H1 (cell line): ENCODE results near the gene ASIC2. TPM values are rescaled to one million over a fixed set of nuclear protein-coding genes. Genes with fewer than 3 reads are reported as not detected.

Experiments
- CTCF ChIA-PET: fragments of 300-600 bp; sonication (Branson Sonifier 250); formaldehyde crosslinking; loops from one replicate; lab custom pipeline; 2021; ENCODE audit not compliant: partially characterized antibody; lab: Charles Lee
- POLR2A ChIA-PET: fragments of 300-600 bp; sonication (Branson Sonifier 250); formaldehyde crosslinking; loops from one replicate; lab custom pipeline; 2021; ENCODE audit warnings: inconsistent platforms; ENCODE audit not compliant: partially characterized antibody; lab: Charles Lee
- DNase-seq, 2 experiments: peaks; one replicate each; pipeline versions ENCODE4 v3.0.0 to v3.0.0-alpha.2; 2010 to 2022; ENCODE audit warnings: low spot score in 2 of 2, low read depth in 1 of 2, mixed read lengths in 1 of 2
- FAIRE-seq: peaks from 2 replicates; lab custom pipeline; 2011; peaks lifted over from hg19 to GRCh38; lab: Jason Lieb, UNC
- H2AFZ ChIP-seq: 2 replicates; pipeline ENCODE4 v1.8.1; 2012; ENCODE audit warnings: low read length, inconsistent platforms
- H2AK5ac ChIP-seq: 2 replicates; pipeline ENCODE4 v1.6.1; 2013; ENCODE audit warnings: low read depth, low read length
- H2BK120ac ChIP-seq: replicated peaks from 2 replicates; pipeline ENCODE3; 2013; ENCODE audit warnings: low read depth, low read length, inconsistent platforms
- H2BK12ac ChIP-seq: 2 replicates; pipeline ENCODE4 v1.6.1; 2013; ENCODE audit warnings: low read depth, low read length
- H2BK15ac ChIP-seq: 2 replicates; pipeline ENCODE4 v1.6.1; 2013; ENCODE audit warnings: low read length
- H2BK20ac ChIP-seq: 2 replicates; pipeline ENCODE4 v1.6.1; 2013; ENCODE audit warnings: low read length
- H2BK5ac ChIP-seq: 2 replicates; pipeline ENCODE4 v1.6.1; 2013; ENCODE audit warnings: low read depth, low read length
- H3K14ac ChIP-seq: 2 replicates; pipeline ENCODE4 v1.6.1; 2013; ENCODE audit warnings: inconsistent platforms; ENCODE audit not compliant: insufficient read length
- H3K18ac ChIP-seq: 2 replicates; pipeline ENCODE4 v1.6.1; 2013; ENCODE audit warnings: low read length; ENCODE audit errors: extremely low read depth
- H3K23ac ChIP-seq: 2 replicates; pipeline ENCODE4 v1.6.1; 2013; ENCODE audit warnings: inconsistent platforms; ENCODE audit not compliant: insufficient read length
- H3K23me2 ChIP-seq: 2 replicates; pipeline ENCODE4 v1.6.1; 2013; ENCODE audit warnings: low read depth, low read length
- H3K27ac ChIP-seq: 2 replicates; pipeline ENCODE4 v1.6.1; 2011; ENCODE audit warnings: low read depth, low read length, inconsistent platforms
- H3K27me3 ChIP-seq, 4 experiments: replicated peaks in 1 of 4; 1 replicate in 1 of 4; 2 replicates in 3 of 4; pipeline versions ENCODE4 v1.6.1 to v1.8.1; 2011 to 2013; ENCODE audit warnings: low read length in 3 of 4, mild to moderate bottlenecking in 3 of 4, inconsistent platforms in 2 of 4, mixed read lengths in 2 of 4, moderate library complexity in 1 of 4; ENCODE audit not compliant: control insufficient read depth in 3 of 4, insufficient read depth in 3 of 4; ENCODE audit errors: extremely low read depth in 1 of 4
- H3K36me3 ChIP-seq, 4 experiments: 2 replicates each; pipeline versions ENCODE4 v1.6.1 to v1.8.1; 2011 to 2013; ENCODE audit warnings: mild to moderate bottlenecking in 4 of 4, low read length in 3 of 4, moderate library complexity in 2 of 4, control low read depth in 1 of 4, inconsistent platforms in 1 of 4; ENCODE audit not compliant: insufficient read depth in 4 of 4, control insufficient read depth in 2 of 4
- H3K4ac ChIP-seq: replicated peaks from 2 replicates; pipeline ENCODE3; 2013; ENCODE audit warnings: low read length, low read depth, mixed read lengths, inconsistent platforms; ENCODE audit not compliant: insufficient read length
- H3K4me1 ChIP-seq, 4 experiments: replicated peaks in 1 of 4; 1 replicate in 1 of 4; 2 replicates in 3 of 4; pipeline versions ENCODE4 v1.6.1 to v1.8.1; 2011 to 2013; ENCODE audit warnings: low read length in 3 of 4, inconsistent platforms in 2 of 4, mixed read lengths in 1 of 4; ENCODE audit not compliant: insufficient read depth in 4 of 4, control insufficient read depth in 3 of 4
- H3K4me2 ChIP-seq, 2 experiments: 2 replicates each; pipeline versions ENCODE4 v1.6.1 to v1.8.1; 2011 to 2013; ENCODE audit warnings: low read depth in 2 of 2, low read length in 2 of 2, control low read depth in 1 of 2, inconsistent platforms in 1 of 2, mild to moderate bottlenecking in 1 of 2; ENCODE audit not compliant: insufficient read depth in 1 of 2
- H3K4me3 ChIP-seq, 4 experiments: fragments of 200-600, 300-600 bp in 1 of 4; sonication (generic), shearing (Covaris generic), sonication (Bioruptor Twin) in 1 of 4; 2 replicates each; pipeline versions ENCODE4 v1.5.1 to v1.8.1; 2011 to 2016; ENCODE audit warnings: low read length in 4 of 4, low read depth in 3 of 4, control low read depth in 2 of 4, inconsistent platforms in 2 of 4, mild to moderate bottlenecking in 2 of 4, mixed read lengths in 1 of 4, moderate library complexity in 1 of 4; ENCODE audit not compliant: insufficient read depth in 2 of 4; ENCODE audit errors: extremely low read depth in 1 of 4
- H3K56ac ChIP-seq: replicated peaks from 2 replicates; pipeline ENCODE3; 2013; ENCODE audit warnings: low read depth, mild to moderate bottlenecking, mixed read lengths, low read length, inconsistent platforms; ENCODE audit not compliant: insufficient read length
- H3K79me1 ChIP-seq: 2 replicates; pipeline ENCODE4 v1.6.1; 2013; ENCODE audit warnings: low read depth, low read length, control low read depth
- H3K79me2 ChIP-seq, 2 experiments: 2 replicates each; pipeline versions ENCODE4 v1.6.1 to v1.8.1; 2012 to 2013; ENCODE audit warnings: low read length in 2 of 2, mild to moderate bottlenecking in 2 of 2, inconsistent platforms in 1 of 2; ENCODE audit not compliant: insufficient read depth in 2 of 2, control insufficient read depth in 1 of 2
- H3K9ac ChIP-seq, 4 experiments: replicated peaks in 1 of 4; 1 replicate in 1 of 4; 2 replicates in 3 of 4; pipeline versions ENCODE4 v1.6.1 to v1.8.1; 2011 to 2013; ENCODE audit warnings: low read depth in 3 of 4, low read length in 3 of 4, control low read depth in 2 of 4, mild to moderate bottlenecking in 2 of 4, moderate library complexity in 2 of 4, inconsistent platforms in 1 of 4; ENCODE audit errors: extremely low read depth in 1 of 4
- H3K9me3 ChIP-seq, 2 experiments: 2 replicates each; pipeline versions ENCODE4 v1.6.1 to v1.8.1; 2012 to 2013; ENCODE audit warnings: mild to moderate bottlenecking in 2 of 2, moderate library complexity in 2 of 2, control low read depth in 1 of 2, inconsistent platforms in 1 of 2, low read depth in 1 of 2, low read length in 1 of 2, mixed read lengths in 1 of 2; ENCODE audit not compliant: insufficient read depth in 2 of 2
- H4K20me1 ChIP-seq, 2 experiments: replicated peaks in 1 of 2; 2 replicates each; pipeline versions ENCODE3 to v1.8.1; 2011 to 2013; ENCODE audit warnings: inconsistent platforms in 2 of 2, low read length in 2 of 2, mild to moderate bottlenecking in 1 of 2; ENCODE audit not compliant: insufficient read depth in 2 of 2, control insufficient read depth in 1 of 2
- H4K5ac ChIP-seq: 2 replicates; pipeline ENCODE4 v1.6.1; 2013; ENCODE audit warnings: low read length, low read depth, mixed read lengths, inconsistent platforms; ENCODE audit not compliant: insufficient read length
- H4K8ac ChIP-seq: 2 replicates; pipeline ENCODE4 v1.8.0; 2013; ENCODE audit warnings: mild to moderate bottlenecking, moderate library complexity, low read length, inconsistent platforms; ENCODE audit not compliant: insufficient read depth; ENCODE audit errors: extremely low read depth
- H4K91ac ChIP-seq: replicated peaks from 2 replicates; pipeline ENCODE3; 2013; ENCODE audit warnings: low read length, mixed read lengths, inconsistent platforms; ENCODE audit not compliant: insufficient read length
- KDM1A ChIP-seq: fragments of 200-600, 300-600 bp; sonication (generic); IDR thresholded peaks from 2 replicates; pipeline ENCODE4 v1.7.1; 2016; ENCODE audit warnings: mild to moderate bottlenecking, low read length, borderline replicate concordance
- KDM4A ChIP-seq: IDR thresholded peaks from one replicate; pipeline ENCODE4 v1.7.1; 2012; ENCODE audit warnings: low read depth, mild to moderate bottlenecking, moderate library complexity, low read length, inconsistent platforms; ENCODE audit not compliant: severe bottlenecking
- SIRT6 ChIP-seq: IDR thresholded peaks from one replicate; pipeline ENCODE4 v1.7.1; 2012; ENCODE audit warnings: low read length, inconsistent platforms
- SP4 ChIP-seq: IDR thresholded peaks from 2 replicates; pipeline ENCODE4 v1.6.1; 2012; ENCODE audit warnings: low read length, inconsistent platforms
- SUZ12 ChIP-seq: fragments of 200-600 bp; sonication (generic); IDR thresholded peaks from 2 replicates; pipeline ENCODE4 v1.6.1; 2012; ENCODE audit warnings: mild to moderate bottlenecking, inconsistent platforms, low read length, moderate library complexity, mixed read lengths
- TAF7 ChIP-seq: optimal IDR thresholded peaks from 2 replicates; pipeline ENCODE3; 2011; ENCODE audit warnings: low read depth, mild to moderate bottlenecking, inconsistent platforms, low read length, moderate library complexity, borderline replicate concordance
- TBP ChIP-seq: IDR thresholded peaks from 2 replicates; pipeline ENCODE4 v1.6.1; 2011; ENCODE audit warnings: low read depth, low read length, improper control_type of control experiment
- WGBS, 2 experiments: shearing (Covaris generic) in 1 of 2; methylation state at CpG; one replicate each; pipeline versions ENCODE4 v1.1.6 to v1.1.7; 2013 to 2015; ENCODE audit warnings: low lambda C conversion rate in 2 of 2, mixed read lengths in 2 of 2, inconsistent platforms in 1 of 2, low coverage in 1 of 2, missing lambda C conversion rate in 1 of 2; ENCODE audit not compliant: insufficient replicate concordance in 2 of 2, insufficient coverage in 1 of 2, insufficient read length in 1 of 2; ENCODE audit errors: extremely low coverage in 1 of 2, missing lambda C conversion rate in 1 of 2; 5-methylcytosine and 5-hydroxymethylcytosine counted together
- polyA plus RNA-seq, 7 experiments: library from polyadenylated mRNA; depleted of rRNA in 3 of 7; stranded (reverse) in 5 of 7; unstranded in 2 of 7; fragments of >200 nt in 5 of 7; fragments of 200-250 nt in 2 of 7; gene quantifications; 1 replicate in 5 of 7; 2 replicates in 1 of 7; 4 replicates in 1 of 7; pipeline versions ENCODE4 v1.2.1 to v1.2.3, GENCODE V29; 2011 to 2013; ENCODE audit warnings: missing spikeins in 2 of 7, mixed read lengths in 2 of 7
- total RNA-seq: library from RNA; stranded (reverse); fragmentation: NEBNext Ultra II Directional; extraction: Animal tissue kit (Norgen Biotek cat#: 25700); gene quantifications from 2 replicates; pipeline ENCODE4 v1.2.1, GENCODE V29; 2021

The ASIC2 gene
- total and polyA plus RNA-seq, 2 of the 8 experiments (the other 6 are each of a cell fraction or from before 2014, with no cell fraction given), result 0.86 to 1.2 TPM

GRCh38 chr17:33277436-33278100 lies 15.5 kb downstream of the ASIC2 start:
- H3K23ac ChIP-seq, result no peak overlapping the region
- FAIRE-seq (no peak), DNase-seq (no peak)
- no peaks in the 10 kb centered on the region for H4K20me1 ChIP-seq
- no peaks in the 10 kb centered on the region for H3K9me3 ChIP-seq
- WGBS, 2 experiments, result 93% methylated on average over 10 of the region's 10 CpGs; no CpG with 5 or more reads in 1 of the 2 experiments
- POLR2A ChIA-PET, result no interaction called here
- H3K27me3 ChIP-seq, result peaks cover 0 to 2% (median 0%) of the 10 kb centered on the region in 4 experiments; a peak in 2 of 7 replicates
- CTCF ChIA-PET, result interaction anchor here (1.2 kb wide), 1 partner anchor 14 kb away, joined by 4 read pairs; no protein-coding TSS in a partner anchor
- H3K18ac ChIP-seq, result no peak overlapping the region
- H2AFZ ChIP-seq, result no peak overlapping the region
- H2BK5ac ChIP-seq, result no peak overlapping the region
- no peak overlapping the region for H3K27ac ChIP-seq
- no peak overlapping the region for H2BK12ac ChIP-seq
- H2AK5ac ChIP-seq, result no peak overlapping the region
- H3K14ac ChIP-seq, result no peak overlapping the region
- H2BK120ac ChIP-seq, result no peak overlapping the region
- no peak overlapping the region for H3K4me3 ChIP-seq
- no peak overlapping the region for H4K5ac ChIP-seq
- H3K4me2 ChIP-seq, result no peak overlapping the region
- H2BK20ac ChIP-seq, result no peak overlapping the region
- no peaks in the 10 kb centered on the region for H3K79me2 ChIP-seq
- H3K4me1 ChIP-seq, result no peaks in the 10 kb centered on the region
- H2BK15ac ChIP-seq, result no peak overlapping the region
- H4K8ac ChIP-seq, result no peak overlapping the region
- no peaks in the 10 kb centered on the region; the same call in 1 of the 2 replicates for H3K23me2 ChIP-seq
- H3K4ac ChIP-seq, result no peak overlapping the region
- no peaks in the 10 kb centered on the region for H3K79me1 ChIP-seq
- no peak overlapping the region for H3K9ac ChIP-seq
- no peak overlapping the region for H3K56ac ChIP-seq
- no peak overlapping the region for H4K91ac ChIP-seq
- no peaks in the 10 kb centered on the region for H3K36me3 ChIP-seq
- no peak for TF ChIP-seq SIRT6
- no peak for TF ChIP-seq TBP
- no peak for TF ChIP-seq KDM4A
- TF ChIP-seq SUZ12, result no peak
- no peak for TF ChIP-seq KDM1A
- TF ChIP-seq TAF7, result no peak
- no peak for TF ChIP-seq SP4
